ENCODE data around the gene PNLIPRP1. TPM values are rescaled to one million over a fixed set of nuclear protein-coding genes. Genes with fewer than 3 reads are reported as not detected.
A peak's percentile ranks its signal among the peaks of the same experiment; 100 is the strongest.

The PNLIPRP1 gene
- total RNA-seq, 1 experiment from 2014 or later = not detected

- H3K4me3 Mint-ChIP-seq (ENCODE audit: low read depth, unreplicated experiment) = no peak overlapping the region
- no peak overlapping the region for H3K27ac Mint-ChIP-seq (ENCODE audit: unreplicated experiment)
- intact Hi-C loops (cut with micrococcal nuclease; ENCODE audit: unreplicated experiment) = loop anchor here (1.0 to 10.0 kb wide), 2 partner anchors 161 to 548 kb away; no protein-coding TSS in a partner anchor
- DNase-seq = no peak
- no peak for TF ChIP-seq CTCF (IDR thresholded peaks at IDR 0.05; ENCODE audit: unreplicated experiment)
- peaks cover 53% of the 10 kb centered on the region for H3K27me3 Mint-ChIP-seq (ENCODE audit: unreplicated experiment)
- BruUV-seq (replicated peaks) = no TSS peak
- no peaks in the 10 kb centered on the region for H3K36me3 Mint-ChIP-seq (ENCODE audit: insufficient read depth, unreplicated experiment)
- no peaks in the 10 kb centered on the region for H3K9me3 Mint-ChIP-seq (ENCODE audit: low read depth, unreplicated experiment)
- H3K4me1 Mint-ChIP-seq (ENCODE audit: low read depth, unreplicated experiment) = no peaks in the 10 kb centered on the region
- CTCF ChIA-PET = interaction anchor here (1.0 to 2.6 kb wide), 4 partner anchors 162 to 548 kb away, joined by 3 to 12 read pairs (median 8); no protein-coding TSS in a partner anchor
Observed at GRCh38 chr10:116626815-116627214, 36.1 kb downstream of the PNLIPRP1 start.

- DNase-seq = peak; percentile 63
- Mint-ChIP-seq H3K27me3 (ENCODE audit: unreplicated experiment) (peaks cover 46% of the 10 kb centered on the region), H3K36me3 (ENCODE audit: insufficient read depth, unreplicated experiment) (no peaks in the 10 kb centered on the region), H3K4me1 (ENCODE audit: low read depth, unreplicated experiment) (no peaks in the 10 kb centered on the region), H3K9me3 (ENCODE audit: low read depth, unreplicated experiment) (no peaks in the 10 kb centered on the region), H3K4me3 (ENCODE audit: low read depth, unreplicated experiment) (no peak overlapping the region), H3K27ac (ENCODE audit: unreplicated experiment) (no peak overlapping the region)
- intact Hi-C loops (cut with micrococcal nuclease; ENCODE audit: unreplicated experiment) = loop anchor here (1.0 to 10.0 kb wide), 2 partner anchors 161 to 547 kb away; no protein-coding TSS in a partner anchor
- peak; percentile 27 for TF ChIP-seq CTCF (IDR thresholded peaks at IDR 0.05; ENCODE audit: unreplicated experiment)
- no TSS peak for BruUV-seq (replicated peaks)
- CTCF ChIA-PET = interaction anchor here (0.7 to 2.6 kb wide), 6 partner anchors 40 to 612 kb away, joined by 3 to 12 read pairs (median 4); no protein-coding TSS in a partner anchor
Observed at GRCh38 chr10:116627386-116627933, 36.7 kb downstream of the PNLIPRP1 start.

GRCh38 chr10:116629340-116629739 is 38.6 kb downstream of the PNLIPRP1 start:
- H3K27ac Mint-ChIP-seq (ENCODE audit: unreplicated experiment) = no peak overlapping the region
- H3K9me3 Mint-ChIP-seq (ENCODE audit: low read depth, unreplicated experiment) = no peaks in the 10 kb centered on the region
- peaks cover 48% of the 10 kb centered on the region for H3K27me3 Mint-ChIP-seq (ENCODE audit: unreplicated experiment)
- no peak overlapping the region for H3K4me3 Mint-ChIP-seq (ENCODE audit: low read depth, unreplicated experiment)
- TF ChIP-seq CTCF (IDR thresholded peaks at IDR 0.05; ENCODE audit: unreplicated experiment) = no peak
- CTCF ChIA-PET = interaction anchor here (0.7 kb wide), 1 partner anchor 224 kb away, joined by 5 read pairs; no protein-coding TSS in a partner anchor
- H3K36me3 Mint-ChIP-seq (ENCODE audit: insufficient read depth, unreplicated experiment) = no peaks in the 10 kb centered on the region
- no peak for DNase-seq
- no peaks in the 10 kb centered on the region for H3K4me1 Mint-ChIP-seq (ENCODE audit: low read depth, unreplicated experiment)
- intact Hi-C loops (cut with micrococcal nuclease; ENCODE audit: unreplicated experiment) = loop anchor here (10.0 kb wide), 1 partner anchor 545 kb away; no protein-coding TSS in a partner anchor
- BruUV-seq (replicated peaks) = no TSS peak

GRCh38 chr10:116630020-116630419 is 39.3 kb downstream of the PNLIPRP1 start:
- TF ChIP-seq CTCF (IDR thresholded peaks at IDR 0.05; ENCODE audit: unreplicated experiment) = no peak
- no peaks in the 10 kb centered on the region for H3K4me1 Mint-ChIP-seq (ENCODE audit: low read depth, unreplicated experiment)
- H3K9me3 Mint-ChIP-seq (ENCODE audit: low read depth, unreplicated experiment) = no peaks in the 10 kb centered on the region
- no peak overlapping the region for H3K4me3 Mint-ChIP-seq (ENCODE audit: low read depth, unreplicated experiment)
- intact Hi-C loops (cut with micrococcal nuclease; ENCODE audit: unreplicated experiment) = no loop called here
- no TSS peak for BruUV-seq (replicated peaks)
- peaks cover 54% of the 10 kb centered on the region for H3K27me3 Mint-ChIP-seq (ENCODE audit: unreplicated experiment)
- no peak overlapping the region for H3K27ac Mint-ChIP-seq (ENCODE audit: unreplicated experiment)
- no peaks in the 10 kb centered on the region for H3K36me3 Mint-ChIP-seq (ENCODE audit: insufficient read depth, unreplicated experiment)
- CTCF ChIA-PET = no interaction called here
- DNase-seq = no peak

All from Calu3 (cell line).